HG03469 (cell line): ENCODE data around the gene CELF4.

Experiments used
- ATAC-seq: cut with Tn5 transposase; IDR thresholded peaks from one replicate; pipeline ENCODE4 v1.9.1; 2021; ENCODE audit warnings: mild to moderate bottlenecking, moderate library complexity, moderate number of reproducible peaks; ENCODE audit not compliant: unreplicated experiment

Gene CELF4

DNA sequence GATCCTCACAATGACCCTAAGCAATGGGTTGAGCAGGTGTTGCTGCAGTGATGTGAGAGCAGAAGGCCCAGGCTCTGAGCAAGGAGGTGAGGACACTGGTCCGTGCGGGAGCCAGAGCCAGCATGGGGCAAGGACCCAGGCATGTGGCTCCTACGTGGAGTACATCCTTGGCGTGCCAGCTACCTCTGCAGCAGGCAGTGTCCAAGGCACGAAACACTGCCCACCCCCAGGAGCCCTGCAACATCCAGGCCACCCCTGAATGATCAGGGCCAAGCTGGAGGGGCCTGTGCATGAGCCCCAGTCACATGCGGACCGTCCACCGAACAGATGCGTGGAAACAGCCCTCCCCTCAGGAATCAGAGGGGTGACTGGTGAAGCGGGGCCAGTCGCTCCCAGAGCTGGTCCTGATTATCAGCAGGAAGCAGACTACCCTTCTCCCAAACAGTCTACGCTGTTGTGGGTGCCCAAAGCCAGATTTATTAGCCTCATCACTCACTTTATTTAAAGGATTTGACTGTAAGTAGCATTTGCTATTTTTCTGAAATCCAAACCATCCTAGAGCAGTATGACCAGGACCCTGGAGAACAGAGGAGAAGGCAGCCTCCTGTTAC is 16.8 kb downstream of the CELF4 start:
- no peak for ATAC-seq

DNA sequence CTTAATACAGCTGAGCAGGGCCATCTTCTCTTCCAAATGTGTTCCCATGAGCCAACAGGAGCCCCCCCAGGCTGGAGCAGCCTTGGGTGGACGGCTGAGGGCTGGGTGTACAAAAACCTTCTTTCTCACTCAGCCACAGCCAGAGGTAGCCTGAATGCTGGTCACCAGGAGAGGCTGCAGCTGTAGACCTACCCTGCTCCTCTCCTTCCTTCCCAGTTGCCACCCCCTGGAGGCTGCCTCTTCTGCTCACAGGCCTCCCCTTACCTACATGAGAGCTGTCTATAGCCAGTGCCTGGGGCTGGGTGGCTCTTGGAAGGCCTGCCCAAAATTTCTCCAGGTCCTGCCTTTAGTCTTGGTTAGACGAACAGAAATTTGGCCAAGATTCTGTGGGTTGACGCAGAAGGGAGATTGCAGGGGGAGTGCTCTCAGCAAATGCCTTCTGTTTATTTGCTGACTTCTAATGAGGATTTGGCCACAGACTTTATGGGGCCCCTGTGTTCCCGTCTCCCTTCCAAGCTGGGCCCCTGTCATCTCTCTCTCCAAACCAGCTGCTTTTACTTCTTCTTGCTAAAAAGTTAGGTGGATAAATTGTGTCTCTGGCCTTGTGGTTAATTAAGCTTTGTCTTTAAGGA is 18.3 kb downstream of the CELF4 start:
- no peak for ATAC-seq

DNA sequence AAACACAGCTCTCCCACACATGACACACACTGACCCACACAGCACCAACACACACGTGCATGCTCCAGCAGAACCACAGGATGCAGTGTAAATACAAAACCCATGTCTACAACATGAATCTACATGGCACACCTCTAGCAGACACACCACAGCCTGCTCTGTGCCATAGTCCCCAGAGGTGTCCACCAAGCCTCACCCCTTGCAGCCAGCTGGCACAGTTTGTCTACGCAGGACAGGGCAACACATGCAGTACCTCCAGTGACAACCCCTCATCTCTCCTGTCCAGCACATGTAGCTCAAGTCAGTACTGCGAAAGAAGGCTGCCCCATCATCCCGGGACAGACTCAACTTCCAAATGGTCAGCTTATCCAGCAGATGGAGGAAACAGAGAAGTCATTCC is 18.9 kb downstream of the CELF4 start:
- ATAC-seq: no peak

DNA sequence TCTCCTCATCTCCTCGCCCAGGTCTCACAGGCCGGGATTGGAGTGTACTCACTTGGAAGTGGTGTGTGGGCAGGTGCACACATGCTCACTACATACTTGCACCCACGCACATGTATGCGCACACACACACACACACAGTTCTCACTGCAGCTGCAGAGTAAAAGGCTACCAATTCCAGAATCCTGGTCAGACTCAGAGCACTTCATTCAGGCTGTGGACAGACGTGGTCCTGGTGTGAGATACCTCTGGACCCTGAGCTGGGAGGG is 19.4 kb downstream of the CELF4 start:
- no peak for ATAC-seq

DNA sequence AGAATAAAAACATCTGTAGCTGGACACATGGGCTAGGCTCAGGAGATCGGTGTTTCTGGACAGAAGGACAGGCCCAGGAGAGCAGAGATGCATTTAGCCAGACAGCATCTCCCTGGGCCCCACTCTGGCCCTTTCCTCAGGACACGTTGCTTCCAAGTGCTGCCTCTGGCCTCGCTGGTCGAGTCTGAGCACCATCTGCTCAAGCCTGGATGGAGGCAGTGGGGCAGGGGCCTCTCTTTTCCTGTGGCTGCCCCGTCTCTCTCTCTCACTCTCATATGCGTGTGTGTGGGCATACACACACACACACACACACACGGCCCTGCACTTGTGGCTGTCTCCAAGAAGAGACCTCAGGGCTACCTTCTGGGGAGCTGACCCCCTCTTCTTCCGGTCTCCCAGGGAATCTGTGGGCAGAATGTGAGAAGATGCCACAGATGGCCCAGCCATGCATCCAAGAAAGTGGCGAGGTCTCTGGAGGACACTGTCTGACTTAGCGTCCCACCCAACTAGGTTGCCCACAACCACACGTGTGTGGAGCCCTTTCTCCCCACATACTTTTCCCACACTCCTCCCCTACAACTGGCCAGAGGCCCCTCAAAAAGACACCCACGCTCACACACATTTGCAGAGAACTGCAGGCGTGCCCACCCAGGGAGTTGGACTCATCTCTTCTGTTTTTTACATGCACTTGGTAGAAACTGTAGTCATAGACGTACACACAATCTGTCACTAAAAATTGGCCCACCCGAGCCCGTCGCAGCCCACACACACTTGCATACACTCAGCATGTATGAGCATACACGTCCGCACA is 19.9 kb downstream of the CELF4 start:
- ATAC-seq: no peak

DNA sequence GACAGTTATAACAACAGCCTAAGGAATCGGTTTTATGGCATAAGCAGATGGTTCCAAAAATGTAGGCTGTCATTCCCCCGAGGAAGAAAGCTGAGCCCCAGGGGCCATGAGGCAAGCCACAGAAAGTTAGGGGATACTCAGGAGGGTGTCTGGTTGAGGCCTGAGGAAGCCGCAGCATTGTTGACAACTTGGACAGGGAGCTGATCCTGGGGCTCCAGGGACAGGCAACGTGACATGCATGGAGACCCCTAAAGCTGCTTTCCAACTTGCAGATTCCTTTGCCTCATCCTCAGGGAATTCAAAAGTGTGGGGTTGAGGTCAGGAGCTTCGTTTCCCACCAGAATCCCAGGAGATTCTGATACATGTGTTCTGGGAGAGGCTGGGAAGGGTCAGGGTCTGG is 20.9 kb downstream of the CELF4 start:
- no peak for ATAC-seq

DNA sequence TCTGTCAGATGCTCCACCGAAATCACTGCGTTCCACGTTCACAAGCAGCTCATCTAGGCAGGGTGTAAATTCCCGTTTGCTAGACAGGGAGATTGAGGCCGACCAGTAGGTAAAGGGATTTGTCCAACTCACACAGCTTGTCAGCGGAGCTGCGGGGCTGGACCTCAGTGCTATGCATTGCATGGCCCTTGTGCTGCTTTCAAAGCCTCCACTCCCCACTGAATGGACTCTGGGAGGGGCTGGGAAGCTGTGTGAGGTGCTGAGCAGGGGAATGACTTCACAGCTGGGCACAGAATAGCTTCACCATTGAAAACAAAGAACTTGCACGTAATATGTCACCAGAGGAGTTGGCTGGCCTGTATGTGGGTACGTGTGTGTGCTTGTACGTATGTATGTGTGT is 21.4 kb downstream of the CELF4 start:
- no peak for ATAC-seq

DNA sequence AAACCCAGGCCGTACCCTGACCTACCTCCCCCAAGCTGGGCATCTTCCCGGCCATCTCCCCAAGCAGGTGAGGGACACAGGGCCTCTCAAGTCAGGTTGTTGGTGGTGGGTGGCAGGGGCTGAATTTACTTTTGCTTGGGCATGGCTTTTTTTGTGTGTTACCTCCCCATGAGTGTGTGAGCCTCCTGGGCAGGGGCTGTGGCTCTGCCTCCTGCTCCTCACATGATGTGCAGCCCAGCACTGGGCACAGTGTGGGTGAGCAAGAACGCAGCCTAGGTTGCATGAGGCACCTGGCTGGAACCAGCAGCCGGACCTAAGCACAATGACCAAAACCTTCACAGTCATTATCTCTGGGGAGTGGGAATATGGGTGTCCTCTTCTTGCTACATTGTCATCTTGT is 22.3 kb downstream of the CELF4 start:
- ATAC-seq: no peak

DNA sequence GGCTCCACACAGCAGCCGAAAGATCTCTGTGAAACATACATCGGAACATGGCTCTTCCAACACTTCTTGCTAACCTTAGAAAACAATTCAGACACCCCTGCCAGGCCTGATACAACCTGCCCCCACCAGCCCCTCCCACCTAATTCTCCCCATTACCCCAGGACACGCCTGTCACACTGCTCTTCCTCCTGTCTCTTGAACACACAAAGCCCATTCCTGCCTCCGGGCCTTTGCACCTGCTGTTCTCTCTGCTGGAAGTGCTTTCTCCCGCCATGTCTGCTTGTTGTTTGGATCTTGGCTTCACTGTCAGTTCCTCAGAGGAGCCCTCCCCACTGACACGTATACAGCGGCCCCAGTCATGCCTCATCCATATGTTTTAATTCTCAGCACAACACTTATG is 24.1 kb downstream of the CELF4 start:
- no peak for ATAC-seq

DNA sequence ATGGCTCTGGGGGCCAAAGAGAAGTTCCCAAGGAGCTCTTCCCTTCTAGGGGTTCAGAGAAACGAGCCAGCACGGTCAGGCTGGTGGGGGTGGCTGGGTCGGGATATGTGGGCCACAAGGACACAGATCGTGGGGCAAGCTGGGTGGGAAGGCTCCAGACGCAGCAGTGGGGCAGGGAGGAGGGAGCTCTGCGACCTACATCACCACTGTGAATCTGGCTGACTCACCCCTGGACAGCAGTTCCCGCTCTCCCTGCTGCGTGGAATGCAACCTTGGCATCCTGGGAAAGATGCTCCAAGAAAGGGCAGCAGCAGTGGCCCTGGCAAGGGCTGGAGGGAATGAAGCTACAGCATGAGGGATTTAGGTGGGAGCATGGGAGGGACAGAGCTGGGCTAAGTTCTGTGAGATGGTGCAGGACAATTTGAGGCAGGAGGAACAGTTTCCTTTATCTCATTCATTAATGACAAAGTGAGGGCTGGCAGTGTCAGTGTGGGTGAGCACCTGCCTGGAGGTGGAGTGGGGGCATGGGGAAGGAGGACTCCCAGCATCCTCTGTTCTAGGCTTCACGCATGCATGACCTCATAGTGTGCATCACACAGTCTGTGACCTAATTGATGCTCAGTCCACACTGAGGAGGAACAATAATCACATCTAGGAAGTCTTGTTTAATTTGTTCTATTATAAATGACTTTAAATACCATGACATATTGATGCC is 25.0 kb downstream of the CELF4 start:
- ATAC-seq: no peak

DNA sequence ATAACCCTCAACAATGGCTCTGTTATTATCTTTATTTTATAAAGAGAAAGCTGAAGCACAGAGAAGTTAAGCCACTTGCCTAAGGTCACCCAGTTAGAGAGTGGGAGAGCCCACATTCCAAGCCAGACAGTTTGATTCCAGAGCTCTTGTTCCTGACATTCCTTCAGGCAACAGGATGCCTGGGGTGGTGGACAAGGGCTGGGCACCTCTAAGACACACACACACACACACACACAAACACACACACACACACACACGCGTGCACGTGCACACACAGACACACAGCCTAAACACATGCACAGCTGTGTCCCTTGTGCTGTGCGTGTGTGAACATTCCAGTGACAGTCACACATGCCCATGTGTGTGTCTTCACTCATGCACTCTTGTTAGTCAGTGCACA is 26.4 kb downstream of the CELF4 start:
- no peak for ATAC-seq

DNA sequence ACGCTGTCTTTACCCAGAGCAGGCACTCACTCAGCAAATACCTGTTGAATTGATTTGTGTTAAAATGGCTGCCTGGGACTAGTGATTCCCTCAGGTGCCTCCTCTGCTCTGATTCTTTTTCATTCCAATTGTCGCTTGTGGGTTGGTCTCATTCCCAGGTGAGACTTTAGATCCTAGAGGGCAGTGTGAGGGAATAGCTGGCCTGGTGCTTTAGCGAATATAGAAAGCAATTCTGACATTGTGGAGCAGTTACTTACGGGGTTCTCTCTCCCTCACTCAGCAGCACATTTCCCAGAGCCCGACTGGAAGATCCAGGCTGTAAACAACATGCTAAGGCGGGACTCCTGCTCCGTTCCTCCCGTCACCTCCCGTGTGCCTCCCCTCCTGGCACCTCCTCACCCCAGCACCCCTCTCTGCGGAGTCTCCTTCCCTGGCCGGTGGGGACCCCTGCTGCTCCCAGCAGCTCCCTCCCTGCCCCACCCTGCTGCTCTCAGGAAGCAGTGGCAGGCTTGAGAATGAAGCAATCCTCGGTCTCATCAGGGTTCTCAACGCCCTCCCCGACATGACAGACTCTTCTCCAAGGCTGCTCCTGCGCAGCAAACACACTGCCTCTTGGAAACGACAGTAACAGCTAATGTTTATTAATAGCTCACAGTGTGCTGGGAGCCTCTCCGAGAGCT is 26.9 kb downstream of the CELF4 start:
- no peak for ATAC-seq

DNA sequence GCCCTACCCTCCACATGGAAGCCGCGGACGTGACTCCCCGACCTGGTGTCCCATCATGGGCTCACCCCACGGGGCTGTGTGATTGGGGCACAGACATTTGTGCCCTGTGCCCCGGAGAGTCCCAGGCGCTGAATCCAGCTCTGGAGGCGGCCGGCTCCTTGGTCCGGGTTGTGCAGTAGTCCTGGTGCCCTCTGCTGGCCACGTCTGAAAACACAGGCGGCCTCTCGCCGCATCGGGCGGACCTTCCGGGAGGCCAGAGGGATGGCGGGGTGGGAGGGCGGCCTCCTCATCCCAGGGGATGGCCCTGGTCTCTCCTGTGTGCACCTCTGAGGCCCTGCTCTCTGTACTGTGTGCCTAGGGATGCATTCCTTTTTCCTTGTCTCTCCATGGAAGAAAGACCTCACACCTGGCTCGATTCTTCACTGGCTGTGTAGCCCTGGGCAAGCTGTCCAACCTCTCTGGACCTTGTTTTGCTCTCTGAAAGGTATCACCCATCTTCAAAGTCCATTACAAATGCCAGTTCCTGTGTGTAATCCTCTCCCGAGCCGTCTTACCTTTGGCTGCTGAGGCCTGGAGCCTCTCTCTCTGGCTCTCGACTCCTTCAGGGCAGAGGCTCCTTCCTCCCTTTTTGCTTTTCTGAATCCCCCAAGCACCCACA is 27.6 kb downstream of the CELF4 start:
- no peak for ATAC-seq

DNA sequence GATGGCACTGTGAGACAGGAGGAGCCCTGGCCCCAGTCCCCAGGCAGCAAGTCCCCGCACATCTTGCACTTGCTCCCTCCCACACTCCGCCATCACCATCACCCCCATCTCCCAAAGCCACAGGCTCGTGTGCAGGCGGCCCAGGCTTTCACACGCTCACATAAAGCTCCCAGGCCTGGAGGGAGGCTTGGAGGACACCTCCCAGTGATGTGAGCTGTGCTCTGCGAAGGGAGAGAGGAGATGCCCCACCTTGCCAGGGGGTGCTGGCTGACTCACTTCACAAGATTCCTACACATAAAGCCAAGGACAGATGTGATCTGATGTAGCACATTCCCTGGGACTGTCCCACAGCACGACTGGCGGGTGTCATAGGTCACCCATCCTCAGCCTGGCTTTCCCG is 28.9 kb downstream of the CELF4 start:
- no peak for ATAC-seq

DNA sequence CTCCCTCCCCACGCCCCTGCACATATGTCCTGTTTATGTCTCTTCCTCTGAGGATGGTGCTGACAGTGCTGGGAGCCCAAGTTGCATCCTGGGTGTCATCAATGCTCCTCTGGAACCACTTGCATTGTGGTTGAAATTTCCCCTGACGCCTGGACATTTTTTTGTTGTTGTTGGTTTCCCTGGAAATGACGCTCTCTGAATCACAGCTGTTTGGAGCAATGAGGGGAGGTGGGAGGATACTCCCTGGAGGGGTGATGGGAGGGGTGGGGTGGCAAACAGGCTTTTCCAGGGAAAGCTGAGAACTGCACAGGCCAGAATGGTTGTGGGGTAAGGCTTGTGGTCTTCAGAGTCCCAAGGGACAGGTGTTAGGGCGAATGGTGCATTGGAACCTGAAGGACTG is 29.6 kb downstream of the CELF4 start:
- ATAC-seq: no peak

DNA sequence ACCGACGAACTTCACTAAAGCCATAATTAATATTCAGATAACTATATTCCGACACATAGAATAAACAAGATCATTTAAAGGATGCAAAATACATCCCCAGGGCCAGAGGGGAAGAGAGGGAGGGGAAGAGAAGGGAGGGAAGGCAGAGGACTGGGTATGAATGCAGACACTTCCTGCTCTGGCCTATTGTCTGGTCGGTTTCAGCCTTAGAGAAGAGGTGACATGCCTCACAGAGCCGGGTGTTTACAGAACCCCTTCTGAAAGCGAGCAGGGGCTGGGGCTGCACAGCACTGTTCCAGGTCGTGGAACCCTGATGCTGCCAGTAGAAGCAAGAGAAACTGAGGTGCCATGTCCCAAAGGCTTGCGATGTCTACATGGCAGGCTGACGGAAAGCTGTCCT is 31.0 kb downstream of the CELF4 start:
- no peak for ATAC-seq

DNA sequence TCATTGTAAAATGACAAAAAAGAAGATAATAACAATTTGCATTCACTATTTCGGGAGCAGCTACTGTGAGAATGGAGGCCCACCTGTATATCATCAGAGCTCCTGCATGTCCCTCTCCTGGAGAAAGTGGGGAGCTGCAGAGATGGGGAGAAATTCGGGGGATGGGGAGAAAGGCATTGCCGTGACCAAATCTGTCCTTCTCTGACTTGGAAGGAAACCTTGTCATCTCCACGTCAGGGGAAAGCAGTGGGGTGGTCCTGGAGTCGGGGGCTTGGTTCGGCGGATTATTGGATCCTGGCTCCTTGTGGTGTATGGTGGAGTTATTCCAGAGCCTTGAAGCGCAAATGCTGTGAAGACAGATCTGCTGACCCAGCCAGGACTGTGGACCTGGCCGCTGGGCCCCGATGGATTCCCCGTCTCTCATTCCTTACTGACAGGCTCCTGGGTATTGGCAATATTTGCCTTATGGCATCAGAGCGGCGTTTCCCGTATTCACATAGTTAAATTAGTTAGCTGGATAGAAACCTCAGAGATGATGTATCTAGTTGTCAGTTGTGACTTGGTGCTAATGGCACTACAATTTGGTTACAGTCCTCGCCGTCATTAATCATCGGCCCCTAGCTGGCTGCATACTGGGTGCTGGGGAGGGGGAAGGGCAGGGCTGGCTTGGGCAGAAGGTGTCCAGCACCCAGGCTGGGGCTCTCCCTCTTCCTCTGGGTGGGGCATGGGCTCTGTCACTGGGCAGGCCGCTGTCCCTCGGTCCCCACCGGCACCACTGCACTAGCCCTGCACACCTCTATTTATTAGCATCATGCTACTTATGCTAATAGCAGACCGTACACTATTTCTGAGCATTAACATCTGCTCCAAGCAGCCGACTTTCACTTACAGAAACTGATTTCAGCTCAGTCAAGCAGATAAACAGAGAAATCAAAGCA is 31.7 kb downstream of the CELF4 start:
- no peak for ATAC-seq

DNA sequence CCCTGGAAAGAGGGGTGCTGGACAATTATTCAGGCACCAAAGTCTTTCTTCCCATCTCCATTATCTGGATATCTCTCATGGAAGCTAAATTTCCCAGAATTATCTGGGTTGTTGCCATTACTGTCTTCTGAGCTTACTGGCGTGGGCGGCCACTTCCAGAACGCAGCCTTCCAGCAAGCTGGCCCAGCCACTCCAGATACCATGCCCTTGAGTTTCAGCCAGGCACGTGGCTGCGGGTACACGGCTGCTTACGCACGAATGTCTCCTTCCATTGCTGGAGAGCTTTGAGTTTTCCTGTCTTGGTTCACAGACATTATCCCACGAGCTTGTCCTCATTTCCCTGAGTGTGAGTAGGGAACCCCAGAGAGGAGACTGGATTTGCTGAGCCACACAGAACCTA is 32.7 kb downstream of the CELF4 start:
- no peak for ATAC-seq

DNA sequence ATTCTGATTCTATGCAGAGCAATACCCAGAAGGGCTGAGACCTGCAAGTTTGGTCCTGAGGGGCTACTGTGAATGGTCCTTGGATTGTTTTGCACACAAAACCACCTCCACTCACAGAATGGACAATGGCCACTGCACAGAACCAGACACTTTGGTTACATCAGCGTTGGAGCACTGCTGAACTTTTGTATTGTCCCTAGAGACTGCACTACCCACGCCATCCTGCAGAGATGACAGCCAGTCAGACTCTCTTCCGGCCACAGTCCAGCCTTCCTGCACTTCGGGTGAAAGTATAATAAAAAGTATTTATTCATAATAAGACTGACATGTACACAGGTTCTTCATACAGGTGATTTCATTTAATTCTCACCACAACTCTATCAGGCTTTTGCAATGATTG is 35.7 kb downstream of the CELF4 start:
- ATAC-seq: peak; percentile 96

DNA sequence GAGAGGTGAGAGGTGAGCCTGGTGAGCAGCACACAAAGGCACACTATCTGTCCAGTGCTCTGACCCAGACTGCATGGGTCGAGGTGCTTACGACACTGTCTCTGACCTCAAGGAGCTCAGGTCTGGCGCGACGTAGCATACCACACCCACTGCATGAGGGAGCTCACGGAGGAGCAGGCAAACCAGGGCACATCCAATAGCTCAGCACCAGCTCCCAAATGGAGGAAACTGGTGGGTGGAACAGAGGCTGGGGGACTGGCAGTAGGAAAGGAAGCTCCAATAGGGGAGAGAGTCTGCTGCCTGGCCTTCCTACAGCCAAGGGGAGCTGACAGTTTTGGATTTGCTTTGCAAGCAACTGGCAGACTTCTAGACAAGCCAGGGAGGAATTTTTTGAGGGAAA is 36.3 kb downstream of the CELF4 start:
- ATAC-seq: no peak
